ENCODE measurements around the gene MLYCD.

The MLYCD gene

GRCh38 chr16:83925095-83925905 lies 26.4 kb downstream of the MLYCD start:
- Histone ChIP-seq H3K9me3 (ENCODE audit: control extremely low read depth in 1 of 5, control insufficient read depth in 4 of 5, insufficient read depth in 2 of 5, low read depth in 1 of 5, low read length in 4 of 5) (no peaks in the 10 kb centered on the region), H3K36me3 (ENCODE audit: control insufficient read depth in 4 of 4, insufficient read depth in 4 of 4, low read length in 3 of 4) (peaks cover 2 to 20% (median 11%) of the 10 kb centered on the region in 4 experiments), H3K4me1 (ENCODE audit: control extremely low read depth in 1 of 4, control insufficient read depth in 4 of 4, insufficient read depth in 4 of 4, low read length in 3 of 4) (no peaks in the 10 kb centered on the region), H3K4me3 (ENCODE audit: control insufficient read depth in 1 of 7, extremely low read depth in 1 of 7, insufficient read depth in 4 of 7, low read depth in 2 of 7, low read length in 6 of 7) (no peak overlapping the region), H3K27ac (ENCODE audit: insufficient read depth in 1 of 2, low read depth in 1 of 2, low read length in 2 of 2, poor library complexity in 1 of 2, severe bottlenecking in 2 of 2) (no peak overlapping the region), H3K27me3 (replicated peaks in 2 of 5; ENCODE audit: control insufficient read depth in 4 of 5, insufficient read depth in 5 of 5, low read length in 4 of 5) (no peaks in the 10 kb centered on the region)
- POLR2A ChIA-PET = no interaction called here
- no peak for DNase-seq
- CTCF ChIA-PET = interaction anchor here (1.0 to 2.6 kb wide), 5 partner anchors 11 to 140 kb away, joined by 3 to 9 read pairs (median 4); no protein-coding TSS in a partner anchor
- 97% methylated on average over 11 of the region's 12 CpGs for WGBS (ENCODE audit: insufficient coverage)

DNA sequence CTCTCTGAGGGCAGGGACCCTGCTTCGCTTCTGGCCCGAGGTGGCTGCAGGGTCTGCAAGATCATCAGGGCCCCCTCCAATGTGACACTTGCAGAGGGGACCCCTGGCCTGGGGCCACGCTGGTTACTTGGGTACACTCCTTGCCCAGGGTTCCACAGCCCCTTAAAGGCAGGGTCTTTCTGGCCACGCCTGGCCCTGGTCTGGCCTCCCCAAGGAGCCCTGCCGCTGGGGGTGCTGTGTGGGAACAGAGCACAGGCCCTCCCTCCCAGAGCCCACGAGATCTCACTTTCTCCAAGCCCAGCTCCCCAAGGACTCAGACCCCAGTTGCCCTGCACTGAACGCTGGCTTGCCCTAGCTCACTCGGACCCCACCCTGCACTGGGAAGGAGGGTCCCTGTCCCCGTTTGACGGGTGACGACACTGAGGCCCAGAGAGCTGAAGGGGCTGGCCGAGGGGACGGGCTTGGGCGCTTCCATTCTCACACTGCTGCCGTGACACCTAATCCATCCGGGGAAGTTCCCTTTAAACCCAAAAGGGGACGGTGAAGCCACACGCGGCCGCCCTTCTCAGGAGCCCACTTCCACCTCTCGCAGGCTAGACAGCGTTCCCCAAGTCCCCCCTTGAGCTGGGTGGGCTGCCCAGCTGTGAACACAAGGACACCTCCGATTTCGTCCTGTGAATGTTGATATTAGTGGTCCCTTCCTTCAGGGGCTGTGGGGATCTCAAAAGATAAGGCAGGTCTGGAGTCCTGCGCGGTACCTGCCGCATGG lies 27.2 kb downstream of the MLYCD start:
- ChIA-PET POLR2A (no interaction called here), CTCF (interaction anchor here (0.6 to 2.6 kb wide), 12 partner anchors 10 to 1246 kb away, joined by 3 to 9 read pairs (median 4); no protein-coding TSS in a partner anchor)
- Histone ChIP-seq H3K36me3 (ENCODE audit: control insufficient read depth in 4 of 4, insufficient read depth in 4 of 4, low read length in 3 of 4) (peaks cover 2 to 20% (median 9%) of the 10 kb centered on the region in 4 experiments), H3K4me3 (ENCODE audit: control insufficient read depth in 1 of 7, extremely low read depth in 1 of 7, insufficient read depth in 4 of 7, low read depth in 2 of 7, low read length in 6 of 7) (no peak overlapping the region), H3K27ac (ENCODE audit: insufficient read depth in 1 of 2, low read depth in 1 of 2, low read length in 2 of 2, poor library complexity in 1 of 2, severe bottlenecking in 2 of 2) (no peak overlapping the region), H3K4me1 (ENCODE audit: control extremely low read depth in 1 of 4, control insufficient read depth in 4 of 4, insufficient read depth in 4 of 4, low read length in 3 of 4) (no peaks in the 10 kb centered on the region), H3K27me3 (replicated peaks in 2 of 5; ENCODE audit: control insufficient read depth in 4 of 5, insufficient read depth in 5 of 5, low read length in 4 of 5) (no peaks in the 10 kb centered on the region), H3K9me3 (ENCODE audit: control extremely low read depth in 1 of 5, control insufficient read depth in 4 of 5, insufficient read depth in 2 of 5, low read depth in 1 of 5, low read length in 4 of 5) (no peaks in the 10 kb centered on the region)
- DNase-seq = no peak
- 75% methylated on average over 27 of the region's 27 CpGs for WGBS (ENCODE audit: insufficient coverage)

DNA sequence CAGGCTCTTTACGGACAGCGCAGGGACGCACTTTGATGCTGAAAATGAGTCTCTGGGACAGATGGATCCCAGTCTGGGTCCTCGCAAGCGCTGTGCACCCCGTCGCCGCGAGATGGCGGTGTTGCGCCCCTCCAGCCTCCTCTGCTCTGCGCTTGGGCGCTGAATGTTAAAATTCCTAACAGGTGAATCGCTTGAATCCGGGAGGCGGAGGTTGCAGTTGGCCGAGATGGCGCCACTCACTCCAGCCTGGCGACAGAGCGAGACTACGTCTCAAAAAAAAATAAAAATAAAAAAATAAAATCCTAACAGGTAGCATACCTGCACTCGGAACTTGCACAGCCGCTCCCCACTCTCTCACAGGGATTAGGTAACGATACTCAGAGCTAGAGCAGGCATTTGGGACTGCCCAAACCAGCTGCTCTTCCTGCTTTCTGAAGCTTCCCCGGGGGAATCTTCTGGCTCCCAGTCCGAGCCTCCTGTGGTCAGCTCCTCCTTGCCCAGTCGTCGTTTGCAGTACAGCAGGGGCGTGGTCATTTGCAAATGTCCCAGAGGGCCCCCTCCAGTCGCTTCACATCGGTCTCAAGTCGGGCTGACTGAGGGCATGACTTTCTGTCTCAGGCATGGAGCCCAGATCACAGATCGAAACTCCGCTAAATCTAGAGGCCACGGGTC lies 27.9 kb downstream of the MLYCD start:
- CTCF ChIA-PET = interaction anchor here (0.6 to 2.6 kb wide), 15 partner anchors 10 to 139 kb away, joined by 3 to 9 read pairs (median 4); no protein-coding TSS in a partner anchor
- DNase-seq = peak; percentile 16 to 56 (median 42)
- no peak overlapping the region for H3K27ac ChIP-seq (ENCODE audit: insufficient read depth in 1 of 2, low read depth in 1 of 2, low read length in 2 of 2, poor library complexity in 1 of 2, severe bottlenecking in 2 of 2)
- POLR2A ChIA-PET = no interaction called here
- no peaks in the 10 kb centered on the region for H3K27me3 ChIP-seq (replicated peaks in 2 of 5; ENCODE audit: control insufficient read depth in 4 of 5, insufficient read depth in 5 of 5, low read length in 4 of 5)
- WGBS (ENCODE audit: insufficient coverage) = 39% methylated on average over 28 of the region's 35 CpGs
- H3K36me3 ChIP-seq (ENCODE audit: control insufficient read depth in 4 of 4, insufficient read depth in 4 of 4, low read length in 3 of 4) = peaks cover 2 to 20% (median 9%) of the 10 kb centered on the region in 4 experiments
- H3K4me3 ChIP-seq (ENCODE audit: control insufficient read depth in 1 of 7, extremely low read depth in 1 of 7, insufficient read depth in 4 of 7, low read depth in 2 of 7, low read length in 6 of 7) = no peak overlapping the region
- no peaks in the 10 kb centered on the region for H3K9me3 ChIP-seq (ENCODE audit: control extremely low read depth in 1 of 5, control insufficient read depth in 4 of 5, insufficient read depth in 2 of 5, low read depth in 1 of 5, low read length in 4 of 5)
- H3K4me1 ChIP-seq (ENCODE audit: control extremely low read depth in 1 of 4, control insufficient read depth in 4 of 4, insufficient read depth in 4 of 4, low read length in 3 of 4) = no peaks in the 10 kb centered on the region

GRCh38 chr16:83928341-83929055 lies 29.6 kb downstream of the MLYCD start:
- Histone ChIP-seq H3K4me3 (ENCODE audit: control insufficient read depth in 1 of 7, extremely low read depth in 1 of 7, insufficient read depth in 4 of 7, low read depth in 2 of 7, low read length in 6 of 7) (no peak overlapping the region), H3K36me3 (ENCODE audit: control insufficient read depth in 4 of 4, insufficient read depth in 4 of 4, low read length in 3 of 4) (peaks cover 0 to 16% (median 9%) of the 10 kb centered on the region in 4 experiments), H3K27ac (ENCODE audit: insufficient read depth in 1 of 2, low read depth in 1 of 2, low read length in 2 of 2, poor library complexity in 1 of 2, severe bottlenecking in 2 of 2) (no peak overlapping the region), H3K4me1 (ENCODE audit: control extremely low read depth in 1 of 4, control insufficient read depth in 4 of 4, insufficient read depth in 4 of 4, low read length in 3 of 4) (no peaks in the 10 kb centered on the region), H3K9me3 (ENCODE audit: control extremely low read depth in 1 of 5, control insufficient read depth in 4 of 5, insufficient read depth in 2 of 5, low read depth in 1 of 5, low read length in 4 of 5) (no peaks in the 10 kb centered on the region), H3K27me3 (replicated peaks in 2 of 5; ENCODE audit: control insufficient read depth in 4 of 5, insufficient read depth in 5 of 5, low read length in 4 of 5) (no peaks in the 10 kb centered on the region)
- 90% methylated on average over 15 of the region's 16 CpGs for WGBS (ENCODE audit: insufficient coverage)
- POLR2A ChIA-PET = no interaction called here
- CTCF ChIA-PET = interaction anchor here (1.4 to 2.6 kb wide), 7 partner anchors 13 to 137 kb away, joined by 3 to 9 read pairs (median 4); no protein-coding TSS in a partner anchor
- DNase-seq = no peak

- CTCF ChIA-PET = interaction anchor here (0.7 to 1.2 kb wide), 4 partner anchors 9 to 28 kb away, joined by 3 to 4 read pairs (median 3); no protein-coding TSS in a partner anchor
- Histone ChIP-seq H3K4me3 (ENCODE audit: control insufficient read depth in 1 of 7, extremely low read depth in 1 of 7, insufficient read depth in 4 of 7, low read depth in 2 of 7, low read length in 6 of 7) (no peak overlapping the region), H3K4me1 (ENCODE audit: control extremely low read depth in 1 of 4, control insufficient read depth in 4 of 4, insufficient read depth in 4 of 4, low read length in 3 of 4) (no peaks in the 10 kb centered on the region), H3K36me3 (ENCODE audit: control insufficient read depth in 4 of 4, insufficient read depth in 4 of 4, low read length in 3 of 4) (peaks cover 0 to 7% (median 3%) of the 10 kb centered on the region in 4 experiments), H3K27me3 (replicated peaks in 2 of 5; ENCODE audit: control insufficient read depth in 4 of 5, insufficient read depth in 5 of 5, low read length in 4 of 5) (no peaks in the 10 kb centered on the region), H3K27ac (ENCODE audit: insufficient read depth in 1 of 2, low read depth in 1 of 2, low read length in 2 of 2, poor library complexity in 1 of 2, severe bottlenecking in 2 of 2) (no peak overlapping the region), H3K9me3 (ENCODE audit: control extremely low read depth in 1 of 5, control insufficient read depth in 4 of 5, insufficient read depth in 2 of 5, low read depth in 1 of 5, low read length in 4 of 5) (no peaks in the 10 kb centered on the region)
- WGBS (ENCODE audit: insufficient coverage) = 95% methylated on average over 8 of the region's 17 CpGs
- POLR2A ChIA-PET = no interaction called here
- DNase-seq = no peak
These were observed 31.1 kb downstream of the MLYCD start for GRCh38 chr16:83929811-83930555.
